Lower leg skin (tissue), 4 donors: Measurements from ENCODE around the gene KCNIP4. TPM values are rescaled to one million over a fixed set of nuclear protein-coding genes. Genes with fewer than 3 reads are reported as not detected.

ENCODE experiments used
- DNase-seq, 2 donors: peaks; one replicate each; pipeline ENCODE4 v3.0.0-alpha.2; 2019; ENCODE audit warnings: low spot score in 2 of 2
- H3K4me3 ChIP-seq: fragments of 200-600 bp; sonication (generic); 2 replicates; pipeline ENCODE4 v1.5.1; 2017; ENCODE audit warnings: mild to moderate bottlenecking, low read depth; ENCODE audit not compliant: poor library complexity, severe bottlenecking
- POLR2A ChIP-seq, 2 donors: fragments of 450-650 bp; IDR thresholded peaks; one replicate each; pipeline ENCODE4 v1.6.1; 2016 to 2017; ENCODE audit warnings: antibody characterized with exemption in 2 of 2, mild to moderate bottlenecking in 1 of 2, moderate library complexity in 1 of 2
- WGBS, 2 donors: methylation state at CpG; one replicate each; pipeline ENCODE4 v1.1.5; 2018; 5-methylcytosine and 5-hydroxymethylcytosine counted together
- intact Hi-C: fragments of 100-400 bp; cut with DNase I; formaldehyde crosslinking; loops from one replicate; pipeline ENCODE4 v1.15.0; 2023; ENCODE audit warnings: low total_unique reads
- total RNA-seq, 4 donors: library from RNA; depleted of rRNA; stranded (reverse); fragments of >200 nt; gene quantifications; one replicate each; pipeline ENCODE4 v1.1.0, GENCODE V29; 2016
- TF ChIP-seq, protein P1 (sequence below), 3 donors: fragments of 450-650 bp; IDR thresholded peaks; one replicate each; pipeline ENCODE4 v1.5.1; 2016; ENCODE audit warnings: antibody characterized with exemption in 3 of 3, mild to moderate bottlenecking in 3 of 3, moderate library complexity in 2 of 3

The KCNIP4 gene
- total RNA-seq, 4 donors from 2014 or later: not detected

- DNase-seq: no peak
- WGBS, 2 donors: 53 to 59% methylated on average over 2 of the region's 2 CpGs
- H3K4me3 ChIP-seq: no peak overlapping the region
- intact Hi-C loops: no loop called here
- TF ChIP-seq, protein P1, sequence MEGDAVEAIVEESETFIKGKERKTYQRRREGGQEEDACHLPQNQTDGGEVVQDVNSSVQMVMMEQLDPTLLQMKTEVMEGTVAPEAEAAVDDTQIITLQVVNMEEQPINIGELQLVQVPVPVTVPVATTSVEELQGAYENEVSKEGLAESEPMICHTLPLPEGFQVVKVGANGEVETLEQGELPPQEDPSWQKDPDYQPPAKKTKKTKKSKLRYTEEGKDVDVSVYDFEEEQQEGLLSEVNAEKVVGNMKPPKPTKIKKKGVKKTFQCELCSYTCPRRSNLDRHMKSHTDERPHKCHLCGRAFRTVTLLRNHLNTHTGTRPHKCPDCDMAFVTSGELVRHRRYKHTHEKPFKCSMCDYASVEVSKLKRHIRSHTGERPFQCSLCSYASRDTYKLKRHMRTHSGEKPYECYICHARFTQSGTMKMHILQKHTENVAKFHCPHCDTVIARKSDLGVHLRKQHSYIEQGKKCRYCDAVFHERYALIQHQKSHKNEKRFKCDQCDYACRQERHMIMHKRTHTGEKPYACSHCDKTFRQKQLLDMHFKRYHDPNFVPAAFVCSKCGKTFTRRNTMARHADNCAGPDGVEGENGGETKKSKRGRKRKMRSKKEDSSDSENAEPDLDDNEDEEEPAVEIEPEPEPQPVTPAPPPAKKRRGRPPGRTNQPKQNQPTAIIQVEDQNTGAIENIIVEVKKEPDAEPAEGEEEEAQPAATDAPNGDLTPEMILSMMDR (IDR thresholded peaks at IDR 0.05): no peak
- TF ChIP-seq POLR2A (IDR thresholded peaks at IDR 0.05): no peak
Measured at GRCh38 chr4:21649391-21650090, 299.0 kb downstream of the KCNIP4 start.

DNA sequence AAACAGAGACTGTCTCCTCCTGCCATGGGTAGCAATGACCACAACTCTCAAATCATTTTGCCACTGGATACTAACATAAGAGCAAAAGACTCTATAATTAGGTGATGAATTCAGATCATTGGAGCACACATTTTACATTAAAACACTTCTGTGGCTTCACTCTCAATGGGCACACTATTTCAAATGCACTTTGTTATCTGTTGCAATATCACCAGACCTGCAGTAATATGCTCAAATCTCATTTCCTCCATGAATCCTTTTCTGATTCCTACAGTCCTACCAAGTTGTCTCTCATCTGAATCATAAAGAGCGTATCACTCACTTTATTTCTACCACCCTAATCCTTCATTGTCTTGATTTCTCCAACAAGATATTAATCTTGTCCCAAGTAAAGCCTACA is 302.8 kb downstream of the KCNIP4 start:
- no peak for DNase-seq
- WGBS, 2 donors: 96 to 100% methylated on average over 1 of the region's 1 CpG
- H3K4me3 ChIP-seq: no peak overlapping the region
- TF ChIP-seq, protein P1 (IDR thresholded peaks at IDR 0.05): no peak
- intact Hi-C loops: no loop called here

DNA sequence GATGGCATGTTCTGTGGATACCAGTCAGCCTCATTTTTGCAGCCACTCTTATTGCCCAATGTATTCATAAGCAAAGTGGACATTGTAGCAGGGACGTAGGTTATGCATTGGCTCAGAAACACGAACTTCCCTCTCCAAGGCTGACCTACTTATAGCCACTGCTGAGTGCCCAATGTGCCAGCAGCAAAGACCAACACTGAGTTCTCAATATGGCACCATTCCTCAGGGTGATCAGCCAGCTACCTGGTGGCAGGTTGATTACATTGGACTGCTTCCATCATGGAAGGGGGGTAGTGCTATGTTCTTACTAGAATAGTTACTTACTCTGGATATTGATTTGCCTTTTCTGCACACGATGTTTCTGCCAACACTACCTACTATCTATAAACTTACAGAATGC is 306.9 kb downstream of the KCNIP4 start:
- TF ChIP-seq, protein P1 (IDR thresholded peaks at IDR 0.05): no peak
- no peak for TF ChIP-seq POLR2A (IDR thresholded peaks at IDR 0.05)
- intact Hi-C loops: no loop called here
- no peak overlapping the region for H3K4me3 ChIP-seq
- 77 to 82% methylated on average over 3 of the region's 3 CpGs for WGBS, 2 donors
- DNase-seq: no peak

- intact Hi-C loops: no loop called here
- 69 to 72% methylated on average over 1 of the region's 1 CpG for WGBS, 2 donors
- TF ChIP-seq POLR2A (IDR thresholded peaks at IDR 0.05): no peak
- TF ChIP-seq, protein P1 (IDR thresholded peaks at IDR 0.05): no peak
- DNase-seq: no peak
- H3K4me3 ChIP-seq: no peak overlapping the region
Measured at GRCh38 chr4:21638171-21638725, 310.3 kb downstream of the KCNIP4 start.

DNA sequence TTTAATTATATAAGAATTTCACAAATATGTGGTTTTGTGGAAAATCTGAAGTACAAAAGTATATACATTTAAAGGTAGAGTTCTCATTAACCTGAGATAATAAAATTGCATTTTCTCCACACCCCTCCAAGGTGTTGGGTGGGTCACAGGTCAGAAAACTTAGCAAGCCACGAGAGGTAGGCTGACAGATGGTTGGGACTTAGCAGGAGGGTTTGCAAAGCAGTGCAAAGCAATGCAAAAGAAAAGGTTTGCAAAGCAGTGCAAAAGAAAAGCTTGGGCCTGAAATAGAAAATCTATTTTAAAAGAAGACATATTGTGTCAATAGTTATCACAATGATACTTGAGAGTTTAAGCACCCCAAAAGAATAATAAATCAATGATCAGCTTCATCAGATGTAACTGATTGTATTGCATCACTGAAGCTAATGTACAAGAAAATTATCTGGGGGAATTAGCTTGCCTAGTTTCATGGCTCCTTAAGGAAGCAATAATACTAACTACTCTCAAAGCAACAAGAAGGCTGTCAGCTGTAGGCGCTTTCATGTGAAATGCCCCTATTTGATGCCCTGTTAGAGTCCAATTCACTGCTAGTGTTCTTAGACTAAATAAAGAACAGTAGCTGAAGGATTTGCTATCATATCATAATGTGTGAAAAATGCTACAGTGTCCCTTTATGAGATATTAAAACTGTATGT is 319.5 kb downstream of the KCNIP4 start:
- no peak for DNase-seq
- TF ChIP-seq POLR2A (IDR thresholded peaks at IDR 0.05): no peak
- TF ChIP-seq, protein P1 (IDR thresholded peaks at IDR 0.05): no peak
- 13 to 32% methylated on average over 2 of the region's 2 CpGs for WGBS, 2 donors
- H3K4me3 ChIP-seq: no peak overlapping the region
- intact Hi-C loops: no loop called here
